ENCODE measurements around the gene ADAMTSL1.

The ADAMTSL1 gene

GRCh38 chr9:18463991-18464390, 10.0 kb upstream of the ADAMTSL1 start:
- no peak for DNase-seq

GRCh38 chr9:18466101-18466500, 7.9 kb upstream of the ADAMTSL1 start:
- DNase-seq, result no peak

GRCh38 chr9:18467696-18468095, 6.3 kb upstream of the ADAMTSL1 start:
- DNase-seq, result no peak

GRCh38 chr9:18472435-18472834, 1.5 kb upstream of the ADAMTSL1 start:
- DNase-seq, result no peak

GRCh38 chr9:18472841-18473251, 1.1 kb upstream of the ADAMTSL1 start:
- DNase-seq, result no peak

- DNase-seq, result no peak
Observed at GRCh38 chr9:18474783-18475182, 830 bp downstream of the ADAMTSL1 start.

- DNase-seq, result no peak
Observed at GRCh38 chr9:18477121-18477660, 3.2 kb downstream of the ADAMTSL1 start.

- no peak for DNase-seq
Observed at GRCh38 chr9:18477719-18478118, 3.8 kb downstream of the ADAMTSL1 start.

GRCh38 chr9:18478501-18479361, 4.8 kb downstream of the ADAMTSL1 start:
- DNase-seq, result no peak

GRCh38 chr9:18479405-18479804, 5.5 kb downstream of the ADAMTSL1 start:
- no peak for DNase-seq

GRCh38 chr9:18480662-18481093, 6.7 kb downstream of the ADAMTSL1 start:
- no peak for DNase-seq

- DNase-seq, result no peak
Observed at GRCh38 chr9:18482371-18482770, 8.4 kb downstream of the ADAMTSL1 start.

- DNase-seq, result no peak
Observed at GRCh38 chr9:18485714-18486113, 11.8 kb downstream of the ADAMTSL1 start.

- no peak for DNase-seq
Observed at GRCh38 chr9:18487611-18488010, 13.7 kb downstream of the ADAMTSL1 start.

GRCh38 chr9:18488886-18489285, 14.9 kb downstream of the ADAMTSL1 start:
- DNase-seq, result no peak

GRCh38 chr9:18489861-18490260, 15.9 kb downstream of the ADAMTSL1 start:
- DNase-seq, result no peak

- no peak for DNase-seq
Observed at GRCh38 chr9:18490641-18491370, 16.9 kb downstream of the ADAMTSL1 start.

GRCh38 chr9:18492612-18493011, 18.7 kb downstream of the ADAMTSL1 start:
- DNase-seq, result no peak

- no peak for DNase-seq
Observed at GRCh38 chr9:18493451-18493993, 19.6 kb downstream of the ADAMTSL1 start.

- no peak for DNase-seq
Observed at GRCh38 chr9:18495065-18495464, 21.1 kb downstream of the ADAMTSL1 start.

- DNase-seq, result no peak
Observed at GRCh38 chr9:18496256-18497000, 22.5 kb downstream of the ADAMTSL1 start.

GRCh38 chr9:18499062-18499461, 25.1 kb downstream of the ADAMTSL1 start:
- DNase-seq, result no peak

GRCh38 chr9:18499980-18500379, 26.0 kb downstream of the ADAMTSL1 start:
- DNase-seq, result no peak
